HEK293 (cell line): ENCODE results near the gene SDC3.

Experiments
- GFI1B ChIP-seq: fragments of 450-650 bp; formaldehyde crosslinking; IDR thresholded peaks from 2 replicates; pipeline ENCODE4 v1.5.1; 2016; ENCODE audit warnings: missing biosample characterization, missing genetic modification characterization
- GLIS1 ChIP-seq: fragments of 450-650 bp; formaldehyde crosslinking; IDR thresholded peaks from 2 replicates; pipeline ENCODE4 v1.5.1; 2016; ENCODE audit warnings: missing biosample characterization, missing genetic modification characterization
- IKZF3 ChIP-seq: fragments of 450-650 bp; IDR thresholded peaks from 2 replicates; pipeline ENCODE4 v1.5.0; 2018; ENCODE audit warnings: missing biosample characterization, mild to moderate bottlenecking, missing genetic modification characterization, moderate library complexity
- KLF8 ChIP-seq: fragments of 450-650 bp; formaldehyde crosslinking; IDR thresholded peaks from 2 replicates; pipeline ENCODE4 v1.5.1; 2016; ENCODE audit warnings: missing biosample characterization, missing genetic modification characterization
- KLF9 ChIP-seq: fragments of 450-650 bp; formaldehyde crosslinking; IDR thresholded peaks from 2 replicates; pipeline ENCODE4 v1.5.1; 2016; ENCODE audit warnings: missing biosample characterization, missing genetic modification characterization, low read depth
- TRIM28 ChIP-seq: IDR thresholded peaks from 2 replicates; pipeline ENCODE4 v1.6.1; 2011; ENCODE audit warnings: low read length, control low read depth, borderline replicate concordance
- WT1 ChIP-seq: fragments of 450-650 bp; formaldehyde crosslinking; IDR thresholded peaks from 2 replicates; pipeline ENCODE4 v1.5.1; 2016; ENCODE audit warnings: missing biosample characterization, missing genetic modification characterization
- ZEB2 ChIP-seq: fragments of 450-650 bp; formaldehyde crosslinking; IDR thresholded peaks from 2 replicates; pipeline ENCODE4 v1.5.1; 2016; ENCODE audit warnings: missing biosample characterization, missing genetic modification characterization
- ZNF19 ChIP-seq: fragments of 450-650 bp; formaldehyde crosslinking; IDR thresholded peaks from 2 replicates; pipeline ENCODE4; 2016; ENCODE audit warnings: missing biosample characterization, missing genetic modification characterization, low read depth
- ZNF2 ChIP-seq: fragments of 450-650 bp; formaldehyde crosslinking; IDR thresholded peaks from 2 replicates; pipeline ENCODE4 v1.5.1; 2016; ENCODE audit warnings: missing biosample characterization, missing genetic modification characterization
- ZNF37A ChIP-seq: fragments of 450-650 bp; IDR thresholded peaks from 2 replicates; pipeline ENCODE4 v1.5.1; 2018; ENCODE audit warnings: missing biosample characterization, missing genetic modification characterization
- ZNF391 ChIP-seq: fragments of 450-650 bp; formaldehyde crosslinking; IDR thresholded peaks from 2 replicates; pipeline ENCODE4 v1.5.1; 2016; ENCODE audit warnings: low read depth, missing biosample characterization, missing genetic modification characterization, borderline replicate concordance
- ZNF600 ChIP-seq: fragments of 450-650 bp; formaldehyde crosslinking; IDR thresholded peaks from 2 replicates; pipeline ENCODE4 v1.5.1; 2016; ENCODE audit warnings: missing biosample characterization, missing genetic modification characterization
- ZNF654 ChIP-seq: fragments of 450-650 bp; formaldehyde crosslinking; IDR thresholded peaks from 2 replicates; pipeline ENCODE4 v1.5.1; 2016; ENCODE audit warnings: low read depth, missing biosample characterization, missing genetic modification characterization
- ZNF660 ChIP-seq: fragments of 450-650 bp; IDR thresholded peaks from 2 replicates; pipeline ENCODE4 v1.5.1; 2018; ENCODE audit warnings: missing biosample characterization, mild to moderate bottlenecking, missing genetic modification characterization
- TF ChIP-seq, protein P1 (sequence below): fragments of 450-650 bp; formaldehyde crosslinking; conservative IDR thresholded peaks from 2 replicates; pipeline ENCODE4 v1.5.1; 2016; ENCODE audit warnings: low read depth, missing biosample characterization, missing genetic modification characterization
- TF ChIP-seq, protein P2 (sequence below): fragments of 450-650 bp; formaldehyde crosslinking; IDR thresholded peaks from 2 replicates; pipeline ENCODE4 v1.5.1; 2016; ENCODE audit warnings: missing biosample characterization, missing genetic modification characterization
- TF ChIP-seq, protein P3 (sequence below): fragments of 450-650 bp; formaldehyde crosslinking; IDR thresholded peaks from 2 replicates; pipeline ENCODE4 v1.5.1; 2016; ENCODE audit warnings: missing biosample characterization, missing genetic modification characterization
- TF ChIP-seq, protein P4 (sequence below): fragments of 450-650 bp; formaldehyde crosslinking; IDR thresholded peaks from 2 replicates; pipeline ENCODE4 v1.5.1; 2016; ENCODE audit warnings: missing biosample characterization, missing genetic modification characterization
- TF ChIP-seq, protein P5 (sequence below): fragments of 450-650 bp; formaldehyde crosslinking; IDR thresholded peaks from 2 replicates; pipeline ENCODE4 v1.5.1; 2016; ENCODE audit warnings: missing biosample characterization, missing genetic modification characterization
- TF ChIP-seq, protein P6 (sequence below): fragments of 450-650 bp; formaldehyde crosslinking; IDR thresholded peaks from 2 replicates; pipeline ENCODE4 v1.5.1; 2016; ENCODE audit warnings: missing biosample characterization, missing genetic modification characterization
- TF ChIP-seq, protein P7 (sequence below): fragments of 450-650 bp; formaldehyde crosslinking; IDR thresholded peaks from 2 replicates; pipeline ENCODE4 v1.5.1; 2016; ENCODE audit warnings: missing biosample characterization, missing genetic modification characterization

SDC3 gene

DNA sequence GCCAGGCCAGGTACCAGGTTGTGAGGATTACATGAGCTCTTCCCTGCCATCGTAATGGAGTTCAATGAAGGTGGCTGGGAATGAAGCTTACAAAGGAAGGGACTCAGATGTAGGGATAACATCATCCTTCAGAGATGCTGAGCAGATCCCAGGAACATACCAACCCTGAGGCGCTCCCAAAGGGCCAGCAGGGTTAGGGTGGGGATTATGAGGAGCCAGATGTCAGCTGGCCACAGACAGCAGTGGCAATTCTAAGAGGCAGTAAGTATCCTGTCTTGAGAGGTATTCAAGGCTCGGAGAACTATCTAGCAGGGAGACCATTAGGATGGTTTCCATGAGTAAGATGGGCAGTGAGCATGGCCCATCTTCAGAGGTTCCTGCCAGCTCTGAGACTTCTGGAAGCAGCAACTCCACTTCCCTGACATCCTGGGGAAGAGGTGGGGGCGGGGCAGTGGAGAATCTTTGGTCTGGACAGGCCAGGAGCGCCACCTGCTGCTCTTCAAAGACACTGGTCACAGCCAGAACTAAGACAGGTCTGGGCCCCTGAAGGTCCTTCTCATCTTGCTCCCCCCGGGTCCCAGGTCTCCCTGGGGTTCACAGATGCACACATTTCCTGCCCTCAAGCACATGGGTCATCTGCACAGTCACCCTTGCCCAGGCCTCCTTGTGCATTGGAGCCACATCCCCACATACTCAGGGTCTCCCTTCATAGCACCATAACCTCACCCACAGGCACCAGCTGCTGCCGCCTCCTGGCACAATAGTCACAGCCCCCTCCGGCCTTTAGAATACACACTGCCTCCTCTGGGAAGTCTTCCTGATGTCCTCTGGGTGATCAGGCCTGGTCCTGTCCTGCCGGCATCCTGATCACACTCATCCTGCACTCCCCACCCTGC is 2.7 kb upstream of the SDC3 start (continued):
- TF ChIP-seq, protein P1, sequence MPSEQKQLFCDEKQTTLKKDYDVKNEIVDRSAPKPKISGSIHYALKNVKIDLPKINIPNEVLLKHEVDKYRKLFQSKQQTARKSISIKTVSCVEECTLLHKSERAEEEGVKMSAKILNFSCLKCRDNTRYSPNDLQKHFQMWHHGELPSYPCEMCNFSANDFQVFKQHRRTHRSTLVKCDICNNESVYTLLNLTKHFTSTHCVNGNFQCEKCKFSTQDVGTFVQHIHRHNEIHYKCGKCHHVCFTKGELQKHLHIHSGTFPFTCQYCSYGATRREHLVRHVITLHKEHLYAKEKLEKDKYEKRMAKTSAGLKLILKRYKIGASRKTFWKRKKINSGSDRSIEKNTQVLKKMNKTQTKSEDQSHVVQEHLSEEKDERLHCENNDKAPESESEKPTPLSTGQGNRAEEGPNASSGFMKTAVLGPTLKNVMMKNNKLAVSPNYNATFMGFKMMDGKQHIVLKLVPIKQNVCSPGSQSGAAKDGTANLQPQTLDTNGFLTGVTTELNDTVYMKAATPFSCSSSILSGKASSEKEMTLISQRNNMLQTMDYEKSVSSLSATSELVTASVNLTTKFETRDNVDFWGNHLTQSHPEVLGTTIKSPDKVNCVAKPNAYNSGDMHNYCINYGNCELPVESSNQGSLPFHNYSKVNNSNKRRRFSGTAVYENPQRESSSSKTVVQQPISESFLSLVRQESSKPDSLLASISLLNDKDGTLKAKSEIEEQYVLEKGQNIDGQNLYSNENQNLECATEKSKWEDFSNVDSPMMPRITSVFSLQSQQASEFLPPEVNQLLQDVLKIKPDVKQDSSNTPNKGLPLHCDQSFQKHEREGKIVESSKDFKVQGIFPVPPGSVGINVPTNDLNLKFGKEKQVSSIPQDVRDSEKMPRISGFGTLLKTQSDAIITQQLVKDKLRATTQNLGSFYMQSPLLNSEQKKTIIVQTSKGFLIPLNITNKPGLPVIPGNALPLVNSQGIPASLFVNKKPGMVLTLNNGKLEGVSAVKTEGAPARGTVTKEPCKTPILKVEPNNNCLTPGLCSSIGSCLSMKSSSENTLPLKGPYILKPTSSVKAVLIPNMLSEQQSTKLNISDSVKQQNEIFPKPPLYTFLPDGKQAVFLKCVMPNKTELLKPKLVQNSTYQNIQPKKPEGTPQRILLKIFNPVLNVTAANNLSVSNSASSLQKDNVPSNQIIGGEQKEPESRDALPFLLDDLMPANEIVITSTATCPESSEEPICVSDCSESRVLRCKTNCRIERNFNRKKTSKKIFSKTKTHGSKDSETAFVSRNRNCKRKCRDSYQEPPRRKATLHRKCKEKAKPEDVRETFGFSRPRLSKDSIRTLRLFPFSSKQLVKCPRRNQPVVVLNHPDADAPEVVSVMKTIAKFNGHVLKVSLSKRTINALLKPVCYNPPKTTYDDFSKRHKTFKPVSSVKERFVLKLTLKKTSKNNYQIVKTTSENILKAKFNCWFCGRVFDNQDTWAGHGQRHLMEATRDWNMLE, result no peak
- TF ChIP-seq ZNF600 (tag by site-specific recombination) (peak; percentile 38; the same call in 1 of the 2 replicates), GFI1B (tag by site-specific recombination) (no peak), ZEB2 (tag by site-specific recombination) (peak; percentile 56; the same call in 1 of the 2 replicates), ZNF37A (no peak), ZNF660 (tag by site-specific recombination) (peak; percentile 75; the same call in 1 of the 2 replicates), GLIS1 (tag by site-specific recombination) (0 out of 2 replicates have a peak, but pooled peaks have one; percentile 11), ZNF2 (tag by site-specific recombination) (0 out of 2 replicates have a peak, but pooled peaks have one; percentile 52), ZNF391 (tag by site-specific recombination) (0 out of 2 replicates have a peak, but pooled peaks have one; percentile 59), TRIM28 (peak; percentile 47; the same call in 1 of the 2 replicates), ZNF654 (tag by site-specific recombination) (peak; percentile 96), KLF8 (tag by site-specific recombination) (0 out of 2 replicates have a peak, but pooled peaks have one; percentile 30), WT1 (tag by site-specific recombination) (no peak), IKZF3 (tag by site-specific recombination) (peak; percentile 96), KLF9 (tag by site-specific recombination) (peak; percentile 86; the same call in 1 of the 2 replicates), ZNF19 (tag by site-specific recombination) (no peak)
- TF ChIP-seq, protein P2, sequence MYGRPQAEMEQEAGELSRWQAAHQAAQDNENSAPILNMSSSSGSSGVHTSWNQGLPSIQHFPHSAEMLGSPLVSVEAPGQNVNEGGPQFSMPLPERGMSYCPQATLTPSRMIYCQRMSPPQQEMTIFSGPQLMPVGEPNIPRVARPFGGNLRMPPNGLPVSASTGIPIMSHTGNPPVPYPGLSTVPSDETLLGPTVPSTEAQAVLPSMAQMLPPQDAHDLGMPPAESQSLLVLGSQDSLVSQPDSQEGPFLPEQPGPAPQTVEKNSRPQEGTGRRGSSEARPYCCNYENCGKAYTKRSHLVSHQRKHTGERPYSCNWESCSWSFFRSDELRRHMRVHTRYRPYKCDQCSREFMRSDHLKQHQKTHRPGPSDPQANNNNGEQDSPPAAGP (tag by site-specific recombination), result 0 out of 2 replicates have a peak, but pooled peaks have one; percentile 46
- TF ChIP-seq, protein P3, sequence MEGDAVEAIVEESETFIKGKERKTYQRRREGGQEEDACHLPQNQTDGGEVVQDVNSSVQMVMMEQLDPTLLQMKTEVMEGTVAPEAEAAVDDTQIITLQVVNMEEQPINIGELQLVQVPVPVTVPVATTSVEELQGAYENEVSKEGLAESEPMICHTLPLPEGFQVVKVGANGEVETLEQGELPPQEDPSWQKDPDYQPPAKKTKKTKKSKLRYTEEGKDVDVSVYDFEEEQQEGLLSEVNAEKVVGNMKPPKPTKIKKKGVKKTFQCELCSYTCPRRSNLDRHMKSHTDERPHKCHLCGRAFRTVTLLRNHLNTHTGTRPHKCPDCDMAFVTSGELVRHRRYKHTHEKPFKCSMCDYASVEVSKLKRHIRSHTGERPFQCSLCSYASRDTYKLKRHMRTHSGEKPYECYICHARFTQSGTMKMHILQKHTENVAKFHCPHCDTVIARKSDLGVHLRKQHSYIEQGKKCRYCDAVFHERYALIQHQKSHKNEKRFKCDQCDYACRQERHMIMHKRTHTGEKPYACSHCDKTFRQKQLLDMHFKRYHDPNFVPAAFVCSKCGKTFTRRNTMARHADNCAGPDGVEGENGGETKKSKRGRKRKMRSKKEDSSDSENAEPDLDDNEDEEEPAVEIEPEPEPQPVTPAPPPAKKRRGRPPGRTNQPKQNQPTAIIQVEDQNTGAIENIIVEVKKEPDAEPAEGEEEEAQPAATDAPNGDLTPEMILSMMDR (tag by site-specific recombination), result peak; percentile 93
- TF ChIP-seq, protein P4, sequence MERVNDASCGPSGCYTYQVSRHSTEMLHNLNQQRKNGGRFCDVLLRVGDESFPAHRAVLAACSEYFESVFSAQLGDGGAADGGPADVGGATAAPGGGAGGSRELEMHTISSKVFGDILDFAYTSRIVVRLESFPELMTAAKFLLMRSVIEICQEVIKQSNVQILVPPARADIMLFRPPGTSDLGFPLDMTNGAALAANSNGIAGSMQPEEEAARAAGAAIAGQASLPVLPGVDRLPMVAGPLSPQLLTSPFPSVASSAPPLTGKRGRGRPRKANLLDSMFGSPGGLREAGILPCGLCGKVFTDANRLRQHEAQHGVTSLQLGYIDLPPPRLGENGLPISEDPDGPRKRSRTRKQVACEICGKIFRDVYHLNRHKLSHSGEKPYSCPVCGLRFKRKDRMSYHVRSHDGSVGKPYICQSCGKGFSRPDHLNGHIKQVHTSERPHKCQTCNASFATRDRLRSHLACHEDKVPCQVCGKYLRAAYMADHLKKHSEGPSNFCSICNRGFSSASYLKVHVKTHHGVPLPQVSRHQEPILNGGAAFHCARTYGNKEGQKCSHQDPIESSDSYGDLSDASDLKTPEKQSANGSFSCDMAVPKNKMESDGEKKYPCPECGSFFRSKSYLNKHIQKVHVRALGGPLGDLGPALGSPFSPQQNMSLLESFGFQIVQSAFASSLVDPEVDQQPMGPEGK (tag by site-specific recombination), result peak; percentile 64; the same call in 1 of the 2 replicates
- TF ChIP-seq, protein P5, sequence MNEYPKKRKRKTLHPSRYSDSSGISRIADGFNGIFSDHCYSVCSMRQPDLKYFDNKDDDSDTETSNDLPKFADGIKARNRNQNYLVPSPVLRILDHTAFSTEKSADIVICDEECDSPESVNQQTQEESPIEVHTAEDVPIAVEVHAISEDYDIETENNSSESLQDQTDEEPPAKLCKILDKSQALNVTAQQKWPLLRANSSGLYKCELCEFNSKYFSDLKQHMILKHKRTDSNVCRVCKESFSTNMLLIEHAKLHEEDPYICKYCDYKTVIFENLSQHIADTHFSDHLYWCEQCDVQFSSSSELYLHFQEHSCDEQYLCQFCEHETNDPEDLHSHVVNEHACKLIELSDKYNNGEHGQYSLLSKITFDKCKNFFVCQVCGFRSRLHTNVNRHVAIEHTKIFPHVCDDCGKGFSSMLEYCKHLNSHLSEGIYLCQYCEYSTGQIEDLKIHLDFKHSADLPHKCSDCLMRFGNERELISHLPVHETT, result peak; percentile 57; the same call in 1 of the 2 replicates
- TF ChIP-seq, protein P6, sequence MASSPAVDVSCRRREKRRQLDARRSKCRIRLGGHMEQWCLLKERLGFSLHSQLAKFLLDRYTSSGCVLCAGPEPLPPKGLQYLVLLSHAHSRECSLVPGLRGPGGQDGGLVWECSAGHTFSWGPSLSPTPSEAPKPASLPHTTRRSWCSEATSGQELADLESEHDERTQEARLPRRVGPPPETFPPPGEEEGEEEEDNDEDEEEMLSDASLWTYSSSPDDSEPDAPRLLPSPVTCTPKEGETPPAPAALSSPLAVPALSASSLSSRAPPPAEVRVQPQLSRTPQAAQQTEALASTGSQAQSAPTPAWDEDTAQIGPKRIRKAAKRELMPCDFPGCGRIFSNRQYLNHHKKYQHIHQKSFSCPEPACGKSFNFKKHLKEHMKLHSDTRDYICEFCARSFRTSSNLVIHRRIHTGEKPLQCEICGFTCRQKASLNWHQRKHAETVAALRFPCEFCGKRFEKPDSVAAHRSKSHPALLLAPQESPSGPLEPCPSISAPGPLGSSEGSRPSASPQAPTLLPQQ (tag by site-specific recombination), result peak; percentile 55
- TF ChIP-seq, protein P7, sequence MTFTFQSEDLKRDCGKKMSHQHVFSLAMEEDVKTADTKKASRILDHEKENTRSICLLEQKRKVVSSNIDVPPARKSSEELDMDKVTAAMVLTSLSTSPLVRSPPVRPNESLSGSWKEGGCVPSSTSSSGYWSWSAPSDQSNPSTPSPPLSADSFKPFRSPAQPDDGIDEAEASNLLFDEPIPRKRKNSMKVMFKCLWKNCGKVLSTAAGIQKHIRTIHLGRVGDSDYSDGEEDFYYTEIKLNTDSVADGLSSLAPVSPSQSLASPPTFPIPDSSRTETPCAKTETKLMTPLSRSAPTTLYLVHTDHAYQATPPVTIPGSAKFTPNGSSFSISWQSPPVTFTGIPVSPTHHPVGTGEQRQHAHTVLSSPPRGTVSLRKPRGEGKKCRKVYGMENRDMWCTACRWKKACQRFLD (tag by site-specific recombination), result no peak
